ENCODE results near the gene CIP2A.

DNA sequence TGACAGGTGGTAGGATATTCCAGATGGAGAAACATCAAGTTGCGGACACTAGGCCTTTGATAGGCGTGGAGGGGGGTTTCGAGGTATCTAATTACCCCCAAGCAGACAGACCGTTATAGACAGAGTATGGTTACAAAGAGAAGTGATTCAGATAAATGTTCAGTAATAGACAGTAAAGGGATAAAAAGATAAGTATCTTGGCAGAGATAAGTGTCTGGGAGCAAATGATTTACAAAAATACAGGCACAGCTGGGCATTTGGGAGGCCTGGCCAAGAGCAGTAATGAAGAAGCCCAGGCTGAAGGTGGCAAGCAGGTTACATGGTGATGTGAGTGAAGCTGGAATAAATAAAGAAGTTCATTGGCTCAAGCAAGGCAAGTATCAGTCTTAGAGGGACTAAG, 78.2 kb downstream of the CIP2A start:
- TF ChIP-seq EZH2 (IDR thresholded peaks at IDR 0.05; ENCODE audit: low read length, missing control alignments): no peak
- TF ChIP-seq, protein P1, sequence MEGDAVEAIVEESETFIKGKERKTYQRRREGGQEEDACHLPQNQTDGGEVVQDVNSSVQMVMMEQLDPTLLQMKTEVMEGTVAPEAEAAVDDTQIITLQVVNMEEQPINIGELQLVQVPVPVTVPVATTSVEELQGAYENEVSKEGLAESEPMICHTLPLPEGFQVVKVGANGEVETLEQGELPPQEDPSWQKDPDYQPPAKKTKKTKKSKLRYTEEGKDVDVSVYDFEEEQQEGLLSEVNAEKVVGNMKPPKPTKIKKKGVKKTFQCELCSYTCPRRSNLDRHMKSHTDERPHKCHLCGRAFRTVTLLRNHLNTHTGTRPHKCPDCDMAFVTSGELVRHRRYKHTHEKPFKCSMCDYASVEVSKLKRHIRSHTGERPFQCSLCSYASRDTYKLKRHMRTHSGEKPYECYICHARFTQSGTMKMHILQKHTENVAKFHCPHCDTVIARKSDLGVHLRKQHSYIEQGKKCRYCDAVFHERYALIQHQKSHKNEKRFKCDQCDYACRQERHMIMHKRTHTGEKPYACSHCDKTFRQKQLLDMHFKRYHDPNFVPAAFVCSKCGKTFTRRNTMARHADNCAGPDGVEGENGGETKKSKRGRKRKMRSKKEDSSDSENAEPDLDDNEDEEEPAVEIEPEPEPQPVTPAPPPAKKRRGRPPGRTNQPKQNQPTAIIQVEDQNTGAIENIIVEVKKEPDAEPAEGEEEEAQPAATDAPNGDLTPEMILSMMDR (conservative IDR thresholded peaks at IDR 0.05 in 1 of 2, IDR thresholded peaks at IDR 0.05 in 1 of 2; ENCODE audit: low read depth in 1 of 2, low read length in 2 of 2): no peak

Measured in fibroblast of lung (primary cell).